ENCODE data around the gene USH2A.

USH2A gene

DNA sequence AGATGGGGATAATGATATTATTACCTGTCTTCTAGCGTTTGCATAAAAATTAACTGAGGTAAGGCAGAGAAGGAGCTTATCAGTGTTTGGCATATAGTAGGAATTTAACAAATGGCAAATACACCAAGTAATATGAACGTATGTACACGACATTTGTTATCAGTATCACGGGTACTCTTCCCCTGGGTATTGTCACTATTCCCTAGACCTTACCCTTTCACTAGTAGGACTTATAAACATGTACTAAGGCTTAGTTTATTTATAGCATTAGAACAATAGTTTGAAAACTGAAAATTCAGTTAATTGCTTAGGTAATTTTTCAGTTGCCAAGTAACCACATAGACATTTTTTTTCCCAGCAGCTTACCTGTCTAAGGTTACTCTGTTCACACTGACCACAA, 669.1 kb downstream of the USH2A start:
- no peak for DNase-seq

DNA sequence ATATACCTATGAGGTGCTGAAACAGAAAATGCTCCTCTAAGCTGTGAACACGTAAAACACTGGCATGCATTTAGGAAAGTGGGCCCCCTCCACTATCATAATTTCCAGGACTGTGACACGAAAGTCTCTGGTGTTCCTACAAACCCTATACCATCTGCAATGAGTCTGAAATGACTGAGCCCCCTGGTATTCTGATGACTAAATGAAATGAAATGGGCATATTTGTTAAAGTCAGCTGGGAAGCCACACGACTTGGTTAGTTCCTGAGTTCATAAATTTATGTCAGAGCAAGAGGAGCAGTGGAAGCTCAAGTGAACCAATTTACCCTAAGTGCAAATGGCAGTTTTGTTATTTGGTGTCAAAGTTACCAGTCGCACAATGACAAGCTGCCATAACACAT, 673.8 kb downstream of the USH2A start:
- no peak for DNase-seq

DNA sequence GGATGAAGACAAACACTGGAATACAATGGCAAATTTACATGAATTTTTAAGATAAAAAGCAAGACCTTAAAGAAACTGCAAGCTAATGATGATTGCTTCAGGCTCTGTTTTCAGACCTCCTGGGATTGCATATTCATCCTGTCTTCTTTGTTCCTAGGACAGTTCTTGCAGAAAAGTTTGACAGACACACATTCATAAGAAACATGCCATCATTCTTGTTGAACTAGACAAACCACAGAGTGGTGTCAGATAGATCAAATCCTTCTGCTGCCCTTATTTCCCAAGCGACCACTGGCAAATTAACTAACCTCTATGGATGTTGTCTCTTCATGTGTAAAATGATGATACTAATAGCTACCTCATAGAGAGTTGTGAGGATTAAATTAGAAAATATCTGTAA, 674.8 kb downstream of the USH2A start:
- DNase-seq: no peak

DNA sequence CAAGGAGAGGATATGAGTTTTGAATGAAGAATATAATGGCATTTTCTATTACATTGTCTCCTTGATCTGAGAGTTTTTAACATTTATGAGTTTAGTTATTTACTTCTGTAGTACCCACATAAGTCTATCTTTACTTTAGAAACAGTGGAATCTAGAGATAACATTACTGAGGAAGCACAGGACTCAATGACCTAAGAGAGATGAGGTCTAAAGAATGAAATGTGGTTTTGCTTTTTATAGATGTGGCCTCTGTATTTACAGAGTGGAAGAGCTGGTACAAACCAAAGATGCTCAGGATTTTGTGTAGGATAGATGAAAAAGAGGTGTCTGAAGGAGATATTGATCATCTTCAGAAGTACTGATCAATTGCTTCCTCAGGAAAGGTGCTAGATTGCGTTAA, 678.8 kb downstream of the USH2A start:
- no peak for DNase-seq

DNA sequence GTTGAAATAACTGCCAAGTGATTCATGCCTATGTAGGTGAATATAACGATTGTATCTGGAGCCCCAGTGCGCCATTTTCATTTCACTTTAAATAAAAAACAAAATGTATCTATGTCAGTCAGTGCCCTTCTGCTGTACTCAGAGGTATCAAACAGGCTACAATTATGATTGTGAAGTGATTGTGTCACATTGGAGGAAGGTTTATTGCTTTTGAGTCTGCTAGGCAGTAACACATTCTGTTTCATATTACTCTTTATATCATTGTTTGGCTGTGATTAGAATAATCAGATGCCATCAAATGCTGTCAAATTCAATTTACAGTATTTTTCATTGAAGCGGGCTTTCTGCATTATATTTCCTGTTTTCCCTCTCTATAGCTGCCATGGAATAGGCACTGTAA, 684.2 kb downstream of the USH2A start:
- DNase-seq: no peak

DNA sequence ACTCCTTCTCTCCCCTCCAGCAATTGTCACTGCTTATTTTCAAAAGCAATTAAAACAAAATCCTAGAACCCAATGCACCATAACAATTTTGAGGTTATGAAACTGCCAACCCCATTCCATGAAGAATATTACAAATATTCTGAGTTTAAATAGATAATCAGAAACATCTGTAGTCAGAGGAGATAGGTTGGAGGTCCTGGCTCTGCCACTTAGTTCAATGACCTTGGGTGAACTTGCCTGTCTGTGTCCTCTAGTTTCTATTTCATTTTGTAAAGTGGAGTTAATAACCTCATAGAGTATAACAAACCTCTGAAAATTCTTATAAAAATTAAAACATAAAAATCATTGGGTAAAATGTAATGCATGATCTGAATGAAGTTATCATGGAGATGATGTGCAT, 691.5 kb downstream of the USH2A start:
- DNase-seq: no peak

DNA sequence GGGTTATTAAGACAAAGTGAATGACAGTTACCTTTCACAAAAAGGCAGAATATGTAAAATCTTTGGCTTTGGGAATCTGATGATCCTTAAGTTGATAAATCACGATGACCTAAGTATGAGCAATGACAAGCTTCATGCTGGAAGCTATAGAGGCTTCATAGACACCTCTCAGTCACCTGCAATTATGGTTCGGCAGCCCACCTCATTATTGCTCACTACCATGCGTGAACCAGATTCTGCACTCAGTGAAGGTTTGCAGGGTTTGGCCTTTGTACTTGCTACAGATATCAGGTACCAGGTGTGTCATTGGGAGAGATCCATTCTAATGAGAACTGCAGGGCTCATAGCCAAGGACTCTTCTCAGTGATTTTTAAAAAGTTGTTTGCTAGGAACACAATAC, 692.6 kb downstream of the USH2A start:
- no peak for DNase-seq

DNA sequence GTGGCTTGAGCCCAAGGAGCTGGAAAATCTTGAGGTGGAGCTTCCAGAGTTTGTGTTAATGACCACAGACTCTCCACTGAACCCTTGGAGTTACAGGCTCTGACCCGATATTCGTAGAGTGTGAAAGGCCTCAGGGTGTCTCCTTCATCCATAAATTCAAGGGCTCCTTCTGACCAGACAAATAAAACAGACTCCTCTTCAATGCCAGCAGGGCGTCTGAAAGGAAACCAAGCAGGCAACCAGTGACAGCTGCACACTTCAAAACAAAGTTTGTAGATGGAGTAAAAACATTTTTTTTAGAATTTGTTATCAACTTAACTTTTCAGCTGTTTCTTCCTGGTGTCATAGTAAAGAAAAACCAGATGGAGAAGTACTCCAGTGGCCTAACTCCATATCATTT, 695.1 kb downstream of the USH2A start:
- no peak for DNase-seq

DNA sequence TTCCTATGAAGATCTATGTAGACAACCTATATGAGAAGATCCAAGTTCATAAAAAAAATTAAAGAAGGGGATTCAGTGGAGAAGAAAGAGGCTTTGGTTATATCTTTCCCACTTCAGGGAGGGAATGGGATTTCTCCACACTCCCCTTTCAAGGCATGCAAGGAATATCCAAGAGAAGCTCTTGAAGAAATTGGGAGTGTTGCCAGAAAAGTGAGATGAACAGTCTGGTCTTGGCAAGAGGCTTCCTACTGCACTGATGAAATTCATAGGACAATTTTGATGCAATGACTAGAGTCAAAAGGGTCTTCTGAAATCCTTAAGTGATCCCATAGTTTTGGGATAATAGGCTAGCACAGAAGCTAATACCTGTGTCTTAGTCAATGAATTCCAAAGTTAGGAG, 703.1 kb downstream of the USH2A start:
- no peak for DNase-seq

DNA sequence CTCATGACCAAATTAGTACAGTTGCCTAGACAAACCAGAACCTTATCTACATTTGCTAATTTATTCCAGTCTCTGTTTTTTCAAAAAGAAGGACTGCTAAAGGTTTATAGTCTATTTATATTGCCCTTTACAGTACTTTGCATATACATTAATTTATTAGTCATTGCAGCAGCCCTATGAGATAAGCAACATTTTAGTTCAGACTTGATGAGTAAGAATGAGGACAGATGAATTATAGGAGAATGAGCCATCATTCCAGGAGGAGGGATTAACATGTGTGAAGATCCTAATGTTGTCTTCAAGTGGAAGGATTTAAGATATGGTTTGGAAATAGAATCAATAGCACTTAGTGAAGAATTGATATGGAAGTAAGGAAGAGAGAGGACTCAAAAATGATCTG, 703.7 kb downstream of the USH2A start:
- no peak for DNase-seq

DNA sequence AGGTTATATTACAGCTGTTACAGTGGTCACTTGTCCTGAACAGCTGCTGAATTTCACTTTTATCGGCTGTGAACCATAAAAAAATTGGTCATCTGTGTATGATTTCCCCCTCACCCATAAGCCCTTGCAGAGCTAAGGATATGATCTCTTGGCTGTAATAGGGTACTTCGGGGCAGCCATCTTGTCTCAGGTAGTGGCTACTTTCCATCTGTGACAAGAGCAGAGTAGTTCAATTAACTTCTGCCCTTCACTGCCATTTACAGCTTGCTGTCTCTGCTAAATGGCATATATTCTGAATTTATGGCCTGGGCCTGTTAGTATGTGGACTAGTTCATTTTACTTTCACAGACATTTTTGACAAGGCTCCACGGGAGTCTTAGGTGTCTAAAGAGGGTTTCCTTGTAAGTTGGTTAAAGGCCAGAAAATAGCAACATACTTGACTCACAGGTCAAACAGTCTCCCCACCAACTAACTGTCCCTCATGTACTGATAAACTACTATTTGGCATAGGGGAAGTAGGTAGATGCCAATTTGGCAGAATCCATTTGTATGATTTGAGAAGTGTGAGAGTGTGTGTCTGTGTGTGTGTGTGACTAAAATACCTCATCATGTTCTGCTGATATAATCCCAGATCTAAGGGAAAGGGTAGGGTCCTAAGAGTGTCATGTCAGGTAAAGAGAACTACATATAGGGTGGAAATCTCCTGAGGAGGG, 704.5 kb downstream of the USH2A start:
- DNase-seq: no peak

DNA sequence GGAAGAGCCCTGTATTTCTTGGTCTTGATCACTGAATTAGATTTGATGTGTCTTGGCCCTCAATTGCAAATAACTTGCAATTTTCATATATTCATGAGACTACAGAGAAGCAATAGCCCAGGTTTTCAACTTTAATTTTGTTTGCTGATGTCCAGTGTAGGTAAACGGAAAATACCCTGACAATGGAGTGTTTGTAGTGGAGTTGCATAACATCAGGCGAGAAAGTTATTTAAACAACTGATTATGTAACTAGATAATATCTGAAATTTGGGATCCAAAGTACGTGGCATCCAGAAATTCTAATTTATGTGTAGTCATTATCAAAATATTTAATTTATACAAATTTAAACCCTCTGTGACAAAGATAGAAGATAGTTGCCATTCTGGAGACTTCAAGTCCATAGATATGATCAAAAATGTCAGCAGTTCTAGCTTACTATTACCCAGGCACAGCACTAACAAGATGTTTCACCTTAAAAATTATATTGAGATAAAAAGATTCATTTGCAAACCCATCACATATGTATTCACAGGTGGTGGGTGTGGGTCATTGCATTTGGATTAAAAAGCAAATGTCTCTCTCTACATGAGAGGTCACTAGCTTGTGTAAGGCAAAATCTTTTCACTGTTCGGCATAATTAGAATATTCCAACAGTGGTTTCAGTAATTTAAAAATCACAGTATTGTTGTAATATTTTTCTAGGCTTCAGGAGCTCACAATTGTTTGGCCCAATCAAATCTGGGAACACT, 705.4 kb downstream of the USH2A start:
- no peak for DNase-seq

DNA sequence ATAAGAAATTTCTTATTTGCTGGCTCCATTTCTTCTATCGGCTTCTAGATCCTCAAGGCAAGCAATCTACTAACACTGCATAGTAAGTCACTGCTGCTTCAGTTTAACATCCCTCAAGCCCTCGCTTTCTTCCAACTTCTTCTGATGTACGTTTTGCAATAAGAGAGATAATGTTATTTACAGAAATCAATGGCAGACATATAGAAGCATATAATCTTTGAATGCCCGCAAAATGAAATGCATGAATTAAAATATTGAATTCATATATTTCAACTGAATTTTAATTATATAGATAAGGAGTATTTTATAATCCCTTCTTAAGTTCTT, 712.4 kb downstream of the USH2A start:
- DNase-seq: no peak

DNA sequence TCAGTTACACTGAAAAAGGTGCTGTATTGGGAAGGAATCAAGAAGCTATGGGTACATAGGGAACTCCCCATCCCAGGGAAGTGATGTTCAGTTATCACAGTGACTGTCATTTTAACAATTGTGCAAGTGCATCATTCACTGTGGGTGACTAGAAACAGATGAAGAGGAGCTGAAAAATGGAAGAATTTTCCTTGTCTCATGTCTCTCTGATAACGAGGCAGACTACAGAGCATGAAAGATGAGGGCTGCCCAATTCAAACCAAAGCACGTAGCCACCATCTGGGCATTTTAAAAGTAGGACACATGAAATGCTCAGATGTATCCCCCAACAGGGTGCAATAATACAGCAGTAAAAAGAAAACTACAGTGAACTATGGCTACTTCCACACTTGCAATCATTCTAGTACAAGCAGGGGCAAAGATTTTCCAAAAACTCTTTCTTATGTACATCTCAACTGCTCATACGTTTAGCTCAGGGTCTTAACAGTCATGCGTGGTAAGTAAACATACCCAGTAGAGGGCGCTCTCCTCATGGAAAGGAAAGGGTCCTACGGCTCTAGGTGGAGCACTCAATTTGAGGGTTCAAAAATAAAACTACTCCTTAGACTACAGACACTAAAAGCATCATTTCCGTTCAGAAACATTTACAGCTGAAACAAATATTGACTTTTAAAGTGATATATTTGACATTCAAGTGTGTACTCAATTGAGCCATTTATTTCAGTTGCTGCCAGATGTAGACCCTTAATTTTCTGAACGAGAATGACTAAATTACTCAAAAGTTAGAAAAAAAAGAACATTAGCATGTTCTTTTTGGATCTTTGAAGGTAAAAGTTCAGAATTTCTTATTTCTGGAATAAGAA, 713.0 kb downstream of the USH2A start:
- DNase-seq: no peak

DNA sequence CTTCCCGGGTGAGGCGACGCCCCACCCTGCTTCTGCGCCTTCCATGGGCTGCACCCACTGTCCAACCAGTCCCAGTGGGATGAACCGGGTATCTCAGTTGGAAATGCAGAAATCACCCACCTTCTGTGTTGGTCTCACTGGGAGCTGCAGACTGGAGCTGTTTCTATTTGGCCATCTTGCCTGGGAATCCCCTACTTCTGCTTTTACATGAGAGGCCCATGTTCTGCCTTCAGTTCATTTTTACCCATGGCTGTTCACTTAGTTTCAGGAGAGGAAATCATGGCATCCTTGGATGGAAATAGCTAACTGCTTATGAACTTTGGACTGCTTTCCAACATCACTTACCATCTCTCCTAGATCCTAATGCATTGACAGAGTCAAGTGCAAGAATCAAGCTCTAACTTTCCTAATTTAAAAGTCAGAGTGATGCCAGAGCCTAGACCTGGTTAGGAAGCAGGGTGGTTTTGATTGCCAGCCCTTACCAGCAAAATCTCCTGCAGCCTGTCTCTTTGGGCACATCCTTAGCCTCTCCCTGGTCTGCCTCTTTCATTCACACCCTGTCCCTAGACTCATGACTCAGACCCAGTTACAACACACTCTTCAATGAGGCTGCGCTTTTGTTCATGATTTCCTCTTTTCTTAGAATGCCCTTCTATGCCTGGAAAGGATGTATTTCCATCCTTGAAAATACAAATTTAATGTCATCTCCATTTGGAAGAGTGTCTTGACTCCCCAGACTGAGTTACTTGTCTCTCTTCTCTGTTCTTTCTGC, 719.0 kb downstream of the USH2A start:
- no peak for DNase-seq

DNA sequence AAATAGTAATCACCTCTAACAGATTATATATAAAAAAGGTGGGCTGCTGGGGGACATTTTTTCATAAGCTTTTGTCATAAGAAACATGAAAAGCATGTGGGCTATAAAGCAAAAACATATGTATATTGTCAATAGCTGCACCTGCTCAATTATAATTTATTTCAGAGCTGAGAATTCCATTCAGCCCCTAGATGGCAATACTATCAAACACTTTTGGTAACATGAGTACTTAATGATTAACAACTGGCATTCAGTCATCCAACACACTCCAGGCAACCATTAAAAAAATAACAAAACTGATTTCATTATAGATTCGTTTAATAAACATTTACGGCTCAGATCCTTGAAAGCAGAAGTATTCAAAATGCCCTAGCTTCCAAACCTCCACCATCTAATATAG, 741.0 kb downstream of the USH2A start:
- no peak for DNase-seq

DNA sequence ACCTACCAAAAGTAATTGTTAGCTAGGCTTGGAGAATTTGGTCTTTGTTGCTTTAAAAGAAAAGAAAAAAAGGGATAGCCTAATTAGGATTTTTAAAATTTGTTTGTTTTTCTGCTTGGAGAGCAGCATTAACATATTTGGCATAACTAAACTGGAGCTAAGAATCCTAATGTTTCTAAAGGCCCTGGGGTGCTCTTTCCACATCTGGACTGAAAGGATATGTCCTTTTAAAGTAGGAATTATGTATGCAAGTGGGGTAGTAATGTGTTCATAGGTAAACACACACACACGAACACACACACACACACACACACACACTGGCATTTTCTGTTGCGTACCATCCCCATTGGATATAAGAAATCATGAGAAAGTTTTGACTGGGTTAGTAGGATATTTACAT, 742.2 kb downstream of the USH2A start:
- DNase-seq: no peak

DNA sequence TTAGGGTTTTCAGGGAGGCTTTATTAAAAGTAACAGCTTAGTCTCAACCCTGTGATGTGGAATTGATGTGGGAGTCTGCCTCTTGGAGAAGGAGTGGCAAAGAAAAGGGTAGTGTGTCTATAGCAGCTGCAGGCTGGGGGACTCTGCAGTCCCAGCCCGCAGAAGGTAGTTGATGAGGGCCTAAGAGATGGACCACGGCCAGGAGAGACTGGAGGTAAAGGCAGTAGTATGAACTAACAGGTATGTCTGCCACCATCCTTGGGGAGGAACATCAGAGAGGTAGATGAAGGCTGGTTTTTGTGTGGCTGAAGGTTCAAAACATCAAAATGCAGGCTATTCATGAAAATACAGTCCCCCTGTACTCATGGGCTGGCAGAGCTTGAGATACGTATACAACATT, 744.0 kb downstream of the USH2A start:
- no peak for DNase-seq

DNA sequence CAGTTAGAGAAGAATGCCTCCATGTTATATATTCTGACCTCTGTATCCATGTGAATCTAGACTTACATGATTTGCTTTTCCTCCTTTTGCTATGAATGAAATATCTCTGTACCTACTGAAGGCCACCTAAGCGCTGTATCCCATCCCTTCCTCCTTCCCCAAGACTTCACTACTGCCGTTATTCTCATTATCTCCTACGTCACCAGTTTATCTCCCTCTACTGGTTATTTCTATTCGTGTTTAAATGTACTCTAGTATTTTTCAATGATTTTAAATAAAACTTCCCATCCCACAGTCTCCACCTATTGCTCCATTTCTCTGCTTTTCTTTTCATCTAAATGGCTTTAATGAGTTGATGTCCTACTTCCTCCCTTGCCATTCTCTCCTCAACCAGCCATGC, 746.1 kb downstream of the USH2A start:
- DNase-seq: no peak

DNA sequence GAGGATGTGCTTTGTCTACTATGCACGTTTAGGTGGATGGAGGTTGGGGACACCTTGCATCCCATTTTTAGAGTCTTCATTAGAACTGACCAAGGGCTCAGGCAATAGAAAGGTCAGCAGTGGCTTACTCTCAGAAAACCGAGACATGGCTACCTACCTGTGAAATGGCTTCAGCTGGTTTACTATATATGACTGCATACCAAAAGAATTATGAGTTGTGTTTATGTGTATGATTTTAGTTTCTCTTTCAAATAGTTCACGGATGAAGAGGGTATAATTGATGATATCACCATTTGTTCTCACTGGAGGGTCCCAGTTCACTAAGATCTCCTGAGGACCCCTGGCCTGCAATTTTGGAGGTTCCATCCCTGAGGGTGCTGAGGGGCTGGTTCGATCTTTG, 749.3 kb downstream of the USH2A start:
- DNase-seq: no peak

DNA sequence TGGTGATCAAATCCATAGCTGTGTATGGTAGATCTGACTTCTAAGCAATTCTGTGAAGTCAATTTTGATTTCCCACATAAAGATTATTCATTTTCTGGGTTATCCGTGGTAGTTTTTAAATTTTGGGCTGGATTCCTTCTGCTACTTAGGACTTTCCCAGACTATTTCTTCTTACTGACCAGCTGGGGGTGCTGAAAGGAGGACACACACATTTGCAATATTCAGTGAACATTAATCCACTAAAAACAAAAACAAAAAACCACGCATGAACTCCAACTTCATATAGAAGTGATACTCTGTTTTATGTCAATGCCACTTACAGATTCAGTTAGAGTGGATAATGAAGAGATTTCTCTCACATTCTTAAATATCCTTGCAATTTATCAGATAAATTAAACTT, 750.8 kb downstream of the USH2A start:
- no peak for DNase-seq

DNA sequence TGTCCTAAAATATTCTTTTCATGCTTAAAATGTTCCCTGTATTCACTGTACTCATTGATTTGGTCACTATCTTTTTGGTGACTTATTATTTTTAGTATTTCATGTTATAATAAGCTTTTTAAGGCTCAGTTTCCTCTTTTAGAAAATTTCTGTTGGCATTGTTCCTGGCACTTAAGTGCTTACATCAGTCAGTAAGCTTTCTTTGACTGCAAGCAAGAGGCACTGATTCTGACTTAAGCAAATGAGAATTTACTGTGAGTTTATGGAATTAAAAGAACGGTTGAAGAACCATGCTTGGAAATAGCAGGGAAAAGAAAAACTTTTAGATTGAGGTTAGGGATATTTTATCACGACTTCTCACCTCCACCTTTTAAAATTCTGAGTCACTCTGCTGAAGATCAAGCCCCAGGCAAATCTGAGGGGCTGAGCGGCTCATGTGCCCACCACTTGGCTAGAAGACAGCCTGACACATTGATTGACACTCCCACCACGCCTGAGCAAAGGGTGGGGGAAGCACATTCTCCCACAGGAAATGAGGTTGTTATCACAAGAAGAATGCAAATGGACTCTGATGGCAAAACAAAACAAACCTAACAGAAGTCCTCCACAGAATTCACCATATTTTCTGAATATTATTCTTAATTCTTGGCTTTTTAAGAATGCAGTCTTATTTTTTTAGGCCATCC, 753.3 kb downstream of the USH2A start:
- DNase-seq: no peak

DNA sequence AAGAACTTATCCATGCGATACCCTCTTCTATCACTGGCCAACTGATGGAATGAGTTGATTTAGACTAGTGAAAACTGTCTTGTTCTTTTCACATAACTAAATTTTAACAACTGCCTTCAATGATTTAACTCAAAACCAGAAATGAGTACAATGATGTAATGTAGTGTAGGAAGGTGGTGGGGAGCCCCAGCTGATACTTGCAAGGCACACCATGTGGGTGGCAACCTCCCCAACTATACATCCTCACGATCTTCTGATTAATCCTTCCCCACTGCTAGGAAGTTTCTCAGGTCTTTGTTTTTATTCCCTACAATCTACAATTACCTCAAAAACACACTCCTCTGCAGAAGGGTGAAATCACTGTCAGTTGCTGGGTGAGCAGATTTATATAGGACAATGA, 755.5 kb downstream of the USH2A start:
- no peak for DNase-seq

All from activated CD4-positive, alpha-beta T cell treated with anti-CD3 and anti-CD28 coated beads for 4 hours (primary cell).